ENCODE results near the gene ADCY1.

DNA sequence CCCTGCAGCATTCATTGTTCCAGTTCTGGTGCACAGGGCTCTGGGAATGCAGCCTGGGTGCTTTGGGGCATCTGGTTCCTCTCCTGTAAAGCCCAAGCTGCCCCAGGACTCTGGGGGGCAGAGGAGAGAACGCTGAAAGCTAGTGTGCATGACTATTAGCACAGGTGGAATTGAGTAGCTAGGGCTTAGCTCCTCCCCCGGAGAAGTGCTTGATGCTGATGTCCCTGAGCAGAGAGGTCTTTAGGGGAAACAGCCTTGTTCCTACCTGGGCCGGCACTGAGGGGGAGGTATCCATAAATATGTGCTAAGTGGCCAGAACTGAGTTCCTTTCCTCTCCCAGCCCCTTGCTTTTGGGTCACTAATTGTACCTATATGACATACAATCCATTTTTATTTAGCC, 3.9 kb downstream of the ADCY1 start:
- TF ChIP-seq, protein P1, sequence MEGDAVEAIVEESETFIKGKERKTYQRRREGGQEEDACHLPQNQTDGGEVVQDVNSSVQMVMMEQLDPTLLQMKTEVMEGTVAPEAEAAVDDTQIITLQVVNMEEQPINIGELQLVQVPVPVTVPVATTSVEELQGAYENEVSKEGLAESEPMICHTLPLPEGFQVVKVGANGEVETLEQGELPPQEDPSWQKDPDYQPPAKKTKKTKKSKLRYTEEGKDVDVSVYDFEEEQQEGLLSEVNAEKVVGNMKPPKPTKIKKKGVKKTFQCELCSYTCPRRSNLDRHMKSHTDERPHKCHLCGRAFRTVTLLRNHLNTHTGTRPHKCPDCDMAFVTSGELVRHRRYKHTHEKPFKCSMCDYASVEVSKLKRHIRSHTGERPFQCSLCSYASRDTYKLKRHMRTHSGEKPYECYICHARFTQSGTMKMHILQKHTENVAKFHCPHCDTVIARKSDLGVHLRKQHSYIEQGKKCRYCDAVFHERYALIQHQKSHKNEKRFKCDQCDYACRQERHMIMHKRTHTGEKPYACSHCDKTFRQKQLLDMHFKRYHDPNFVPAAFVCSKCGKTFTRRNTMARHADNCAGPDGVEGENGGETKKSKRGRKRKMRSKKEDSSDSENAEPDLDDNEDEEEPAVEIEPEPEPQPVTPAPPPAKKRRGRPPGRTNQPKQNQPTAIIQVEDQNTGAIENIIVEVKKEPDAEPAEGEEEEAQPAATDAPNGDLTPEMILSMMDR (IDR thresholded peaks at IDR 0.05): no peak
- TF ChIP-seq POLR2A (IDR thresholded peaks at IDR 0.05): no peak
